ENCODE measurements around the gene SLC38A8. TPM values are rescaled to one million over a fixed set of nuclear protein-coding genes. Genes with fewer than 3 reads are reported as not detected.

The SLC38A8 gene
- total RNA-seq, 4 donors from 2014 or later: not detected

DNA sequence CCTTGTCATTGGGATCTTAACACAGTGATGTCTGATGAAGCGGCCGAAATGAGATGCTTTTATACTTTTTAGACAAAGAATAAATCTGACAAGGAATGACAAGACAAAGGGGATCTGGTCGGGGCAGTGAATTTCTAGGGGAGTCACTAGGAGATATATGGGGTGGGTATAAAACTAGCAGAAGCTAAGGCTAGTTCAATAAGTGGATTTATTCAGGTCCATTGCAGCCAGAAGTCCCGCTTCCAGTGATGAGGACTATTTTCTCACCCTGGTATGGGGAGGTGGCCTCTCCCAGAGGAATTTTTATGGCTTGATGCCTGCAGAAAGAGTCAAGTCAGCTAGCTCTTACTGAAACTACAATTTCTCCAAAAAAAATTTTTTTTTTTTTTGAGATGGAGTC lies 23.9 kb downstream of the SLC38A8 start:
- WGBS, 2 donors (ENCODE audit: low coverage in 1 of 2): 80% methylated on average over 4 of the region's 4 CpGs; no CpG with 5 or more reads in 1 of the 2 donors
- no peak overlapping the region for H3K4me3 ChIP-seq
- H3K36me3 ChIP-seq: no peaks in the 10 kb centered on the region
- H3K27me3 ChIP-seq: peaks cover 13% of the 10 kb centered on the region
- TF ChIP-seq POLR2A (IDR thresholded peaks at IDR 0.05) (no peak), EP300 (IDR thresholded peaks at IDR 0.05) (no peak), POLR2AphosphoS5 (IDR thresholded peaks at IDR 0.05) (no peak)
- TF ChIP-seq, protein P1, sequence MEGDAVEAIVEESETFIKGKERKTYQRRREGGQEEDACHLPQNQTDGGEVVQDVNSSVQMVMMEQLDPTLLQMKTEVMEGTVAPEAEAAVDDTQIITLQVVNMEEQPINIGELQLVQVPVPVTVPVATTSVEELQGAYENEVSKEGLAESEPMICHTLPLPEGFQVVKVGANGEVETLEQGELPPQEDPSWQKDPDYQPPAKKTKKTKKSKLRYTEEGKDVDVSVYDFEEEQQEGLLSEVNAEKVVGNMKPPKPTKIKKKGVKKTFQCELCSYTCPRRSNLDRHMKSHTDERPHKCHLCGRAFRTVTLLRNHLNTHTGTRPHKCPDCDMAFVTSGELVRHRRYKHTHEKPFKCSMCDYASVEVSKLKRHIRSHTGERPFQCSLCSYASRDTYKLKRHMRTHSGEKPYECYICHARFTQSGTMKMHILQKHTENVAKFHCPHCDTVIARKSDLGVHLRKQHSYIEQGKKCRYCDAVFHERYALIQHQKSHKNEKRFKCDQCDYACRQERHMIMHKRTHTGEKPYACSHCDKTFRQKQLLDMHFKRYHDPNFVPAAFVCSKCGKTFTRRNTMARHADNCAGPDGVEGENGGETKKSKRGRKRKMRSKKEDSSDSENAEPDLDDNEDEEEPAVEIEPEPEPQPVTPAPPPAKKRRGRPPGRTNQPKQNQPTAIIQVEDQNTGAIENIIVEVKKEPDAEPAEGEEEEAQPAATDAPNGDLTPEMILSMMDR (IDR thresholded peaks at IDR 0.05): no peak
- H3K4me1 ChIP-seq: no peaks in the 10 kb centered on the region
- ATAC-seq: no peak
- H3K9me3 ChIP-seq: peaks cover 0 to 14% (median 0%) of the 10 kb centered on the region in 3 donors
- no peak overlapping the region for H3K27ac ChIP-seq

DNA sequence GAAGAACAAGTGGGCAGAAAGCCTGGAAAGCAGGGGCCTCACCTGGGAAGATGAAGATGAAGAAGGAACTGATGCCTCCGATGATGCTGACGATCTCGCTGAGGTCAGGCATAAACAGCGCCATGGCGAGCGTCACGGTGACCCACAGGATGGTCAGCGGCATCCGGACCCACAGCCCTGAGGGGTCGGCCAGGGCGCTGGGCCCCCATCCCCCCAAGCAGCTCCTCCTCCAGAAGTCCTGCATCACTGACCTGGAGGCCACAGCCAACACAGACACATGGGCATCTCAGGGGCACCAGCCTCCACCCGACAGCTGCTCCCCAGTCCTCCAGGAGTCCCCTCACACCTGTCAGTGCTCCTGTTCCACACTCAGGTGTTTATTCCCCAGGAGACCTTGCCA lies 26.1 kb downstream of the SLC38A8 start:
- TF ChIP-seq POLR2A (IDR thresholded peaks at IDR 0.05) (no peak), EP300 (IDR thresholded peaks at IDR 0.05) (no peak)
- TF ChIP-seq, protein P1 (IDR thresholded peaks at IDR 0.05): no peak
- H3K27ac ChIP-seq: no peak overlapping the region
- peaks cover 13% of the 10 kb centered on the region for H3K27me3 ChIP-seq
- WGBS, 2 donors (ENCODE audit: low coverage in 1 of 2): 87 to 100% methylated on average over 1 to 11 of the region's 12 CpGs
- no peaks in the 10 kb centered on the region for H3K36me3 ChIP-seq
- H3K4me3 ChIP-seq: no peak overlapping the region
- no peak for ATAC-seq
- no peaks in the 10 kb centered on the region for H3K4me1 ChIP-seq
- H3K9me3 ChIP-seq: peaks cover 0 to 6% (median 0%) of the 10 kb centered on the region in 3 donors

DNA sequence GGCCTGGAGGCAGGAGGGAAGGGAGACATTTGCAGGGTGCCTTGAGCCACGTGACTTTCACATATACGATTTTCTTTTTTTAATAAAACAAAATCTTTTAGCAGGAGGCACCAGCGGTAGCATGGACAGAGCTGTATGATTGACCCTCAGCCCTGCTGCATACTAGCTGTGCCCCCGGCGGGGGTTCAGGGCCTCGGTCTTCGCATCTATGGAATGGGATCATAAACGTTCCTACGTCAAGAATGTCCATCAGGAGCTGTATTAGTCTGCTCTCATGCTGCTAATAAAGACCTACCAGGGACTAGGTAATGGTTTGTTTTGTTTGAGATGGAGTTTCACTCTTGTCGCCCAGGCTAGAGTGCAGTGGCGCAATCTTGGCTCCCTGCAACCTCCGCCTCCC lies 27.2 kb downstream of the SLC38A8 start:
- 75 to 77% methylated on average over 5 to 12 of the region's 12 CpGs for WGBS, 2 donors (ENCODE audit: low coverage in 1 of 2)
- H3K27me3 ChIP-seq: peaks cover 13% of the 10 kb centered on the region
- H3K36me3 ChIP-seq: no peaks in the 10 kb centered on the region
- no peaks in the 10 kb centered on the region for H3K9me3 ChIP-seq
- no peak for ATAC-seq
- no peak overlapping the region for H3K4me3 ChIP-seq
- no peaks in the 10 kb centered on the region for H3K4me1 ChIP-seq
- TF ChIP-seq, protein P1 (IDR thresholded peaks at IDR 0.05): no peak
- TF ChIP-seq POLR2AphosphoS5 (IDR thresholded peaks at IDR 0.05) (no peak), POLR2A (IDR thresholded peaks at IDR 0.05) (no peak), EP300 (IDR thresholded peaks at IDR 0.05) (no peak)
- no peak overlapping the region for H3K27ac ChIP-seq

DNA sequence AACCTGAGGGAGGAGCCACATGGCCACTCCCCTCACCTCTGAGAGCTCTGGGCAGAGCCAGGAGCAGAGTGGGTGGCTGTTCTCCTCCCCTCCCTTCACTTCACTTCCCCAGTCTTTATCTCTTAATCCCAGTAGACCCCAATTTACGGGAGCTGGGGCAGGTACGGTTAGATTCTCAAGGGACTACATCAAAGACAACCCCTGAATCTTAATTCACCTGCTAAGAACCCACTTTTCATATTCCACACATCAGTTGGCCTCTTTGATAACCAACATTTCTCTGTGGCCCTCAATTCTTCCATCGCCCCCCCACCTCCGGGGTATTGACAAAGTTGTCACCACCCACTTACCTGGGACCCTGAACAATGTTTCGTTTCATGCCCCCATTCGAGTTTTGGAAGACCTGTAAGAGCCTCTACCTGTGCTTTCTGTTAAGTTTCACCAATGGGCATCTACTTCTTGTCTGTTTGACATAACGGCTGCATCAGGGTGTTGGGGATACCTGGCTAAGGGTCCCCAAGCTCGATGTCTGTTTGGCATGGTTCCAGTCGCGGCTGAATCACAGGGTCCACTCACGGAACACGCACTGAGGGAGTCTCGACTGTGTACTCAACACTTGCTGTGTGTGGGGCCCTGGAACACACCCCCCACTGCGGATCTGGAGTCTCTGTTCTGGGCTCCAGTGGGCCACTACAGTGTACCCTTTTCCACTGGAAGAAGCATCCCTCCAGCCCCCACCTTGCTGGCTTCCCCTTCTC lies 27.8 kb downstream of the SLC38A8 start:
- no peak overlapping the region for H3K27ac ChIP-seq
- no peak for ATAC-seq
- no peaks in the 10 kb centered on the region for H3K36me3 ChIP-seq
- TF ChIP-seq POLR2A (IDR thresholded peaks at IDR 0.05) (no peak), POLR2AphosphoS5 (IDR thresholded peaks at IDR 0.05) (no peak), EP300 (IDR thresholded peaks at IDR 0.05) (no peak)
- TF ChIP-seq, protein P1 (IDR thresholded peaks at IDR 0.05): no peak
- H3K27me3 ChIP-seq: peaks cover 17% of the 10 kb centered on the region
- no peak overlapping the region for H3K4me3 ChIP-seq
- H3K9me3 ChIP-seq: no peaks in the 10 kb centered on the region
- no peaks in the 10 kb centered on the region for H3K4me1 ChIP-seq
- 61 to 65% methylated on average over 4 to 9 of the region's 14 CpGs for WGBS, 2 donors (ENCODE audit: low coverage in 1 of 2)
